Fibroblast of skin of left biceps (primary cell): ENCODE data around the gene TECPR2.

Source experiments
- DNase-seq, 2 experiments: peaks; one replicate each; pipeline ENCODE4 v3.0.0-alpha.2; 2013; ENCODE audit warnings: low read depth in 2 of 2

The TECPR2 gene

GRCh38 chr14:102374264-102374663 is 11.5 kb downstream of the TECPR2 start:
- DNase-seq: no peak

- DNase-seq: no peak
Measured at GRCh38 chr14:102375119-102375518, 12.4 kb downstream of the TECPR2 start.

GRCh38 chr14:102377696-102378095 is 15.0 kb downstream of the TECPR2 start:
- no peak for DNase-seq

- DNase-seq: no peak
Measured at GRCh38 chr14:102378830-102379229, 16.1 kb downstream of the TECPR2 start.

- DNase-seq: no peak
Measured at GRCh38 chr14:102387086-102387485, 24.3 kb downstream of the TECPR2 start.

- no peak for DNase-seq
Measured at GRCh38 chr14:102389246-102389645, 26.5 kb downstream of the TECPR2 start.

- DNase-seq: no peak
Measured at GRCh38 chr14:102390064-102390855, 27.5 kb downstream of the TECPR2 start.

GRCh38 chr14:102392506-102392905 is 29.8 kb downstream of the TECPR2 start:
- DNase-seq: no peak

GRCh38 chr14:102394717-102395375 is 32.1 kb downstream of the TECPR2 start:
- DNase-seq: no peak

GRCh38 chr14:102396521-102396920 is 33.8 kb downstream of the TECPR2 start:
- peak in 1 of 2 experiments; percentile 4 for DNase-seq

- no peak for DNase-seq
Measured at GRCh38 chr14:102403028-102403427, 40.3 kb downstream of the TECPR2 start.

- no peak for DNase-seq
Measured at GRCh38 chr14:102407258-102407657, 44.5 kb downstream of the TECPR2 start.

GRCh38 chr14:102408724-102409123 is 46.0 kb downstream of the TECPR2 start:
- DNase-seq: no peak

- DNase-seq: no peak
Measured at GRCh38 chr14:102415671-102416070, 52.9 kb downstream of the TECPR2 start.

GRCh38 chr14:102417001-102417431 is 54.3 kb downstream of the TECPR2 start:
- DNase-seq: no peak

GRCh38 chr14:102417646-102418045 is 54.9 kb downstream of the TECPR2 start:
- no peak for DNase-seq

- no peak for DNase-seq
Measured at GRCh38 chr14:102418169-102418852, 55.6 kb downstream of the TECPR2 start.

- no peak for DNase-seq
Measured at GRCh38 chr14:102418853-102419240, 56.1 kb downstream of the TECPR2 start.

GRCh38 chr14:102419276-102419675 is 56.5 kb downstream of the TECPR2 start:
- no peak for DNase-seq

GRCh38 chr14:102419716-102420115 is 57.0 kb downstream of the TECPR2 start:
- DNase-seq: no peak

GRCh38 chr14:102421411-102422057 is 58.8 kb downstream of the TECPR2 start:
- no peak for DNase-seq

GRCh38 chr14:102424520-102424919 is 61.8 kb downstream of the TECPR2 start:
- no peak for DNase-seq
